SIG-M5 treated with dmso at 0.1 percent for 504 hours (cell line): ENCODE results near the gene CDH13.
A peak's percentile ranks its signal among the peaks of the same experiment; 100 is the strongest.

Source experiments
- DNase-seq: peaks from one replicate; lab custom pipeline; 2025; ENCODE audit not compliant: unreplicated experiment; lab: John Stamatoyannopoulos, UW

CDH13 gene

GRCh38 chr16:82684256-82684655, 57.5 kb downstream of the CDH13 start:
- no peak for DNase-seq

- DNase-seq = no peak
These were observed 58.8 kb downstream of the CDH13 start for GRCh38 chr16:82685526-82685925.

GRCh38 chr16:82694239-82694874, 67.6 kb downstream of the CDH13 start:
- no peak for DNase-seq

GRCh38 chr16:82695806-82696205, 69.0 kb downstream of the CDH13 start:
- no peak for DNase-seq

- DNase-seq = no peak
These were observed 72.5 kb downstream of the CDH13 start for GRCh38 chr16:82699260-82699659.

- DNase-seq = no peak
These were observed 73.1 kb downstream of the CDH13 start for GRCh38 chr16:82699711-82700495.

- DNase-seq = no peak
These were observed 73.9 kb downstream of the CDH13 start for GRCh38 chr16:82700541-82701235.

- DNase-seq = no peak
These were observed 74.7 kb downstream of the CDH13 start for GRCh38 chr16:82701442-82701955.

- no peak for DNase-seq
These were observed 76.4 kb downstream of the CDH13 start for GRCh38 chr16:82703161-82703560.

GRCh38 chr16:82703871-82704768, 77.4 kb downstream of the CDH13 start:
- no peak for DNase-seq

GRCh38 chr16:82709987-82710386, 83.2 kb downstream of the CDH13 start:
- DNase-seq = no peak

- no peak for DNase-seq
These were observed 87.0 kb downstream of the CDH13 start for GRCh38 chr16:82713778-82714177.

GRCh38 chr16:82715160-82715559, 88.4 kb downstream of the CDH13 start:
- no peak for DNase-seq

GRCh38 chr16:82715833-82716232, 89.1 kb downstream of the CDH13 start:
- no peak for DNase-seq

- no peak for DNase-seq
These were observed 89.6 kb downstream of the CDH13 start for GRCh38 chr16:82716361-82716855.

- no peak for DNase-seq
These were observed 93.6 kb downstream of the CDH13 start for GRCh38 chr16:82720414-82720813.

GRCh38 chr16:82726306-82726705, 99.5 kb downstream of the CDH13 start:
- no peak for DNase-seq

GRCh38 chr16:82728901-82729300, 102.1 kb downstream of the CDH13 start:
- DNase-seq = peak; percentile 34

- no peak for DNase-seq
These were observed 104.1 kb downstream of the CDH13 start for GRCh38 chr16:82730901-82731300.

- no peak for DNase-seq
These were observed 105.7 kb downstream of the CDH13 start for GRCh38 chr16:82732461-82732860.

GRCh38 chr16:82735186-82735585, 108.4 kb downstream of the CDH13 start:
- DNase-seq = no peak
